Lower leg skin (tissue), 4 donors: ENCODE data around the gene CFC1. TPM values are rescaled to one million over a fixed set of nuclear protein-coding genes. Genes with fewer than 3 reads are reported as not detected.
"Not testable (repeated sequence)": the region's sequence is repeated elsewhere in the genome, so short reads cannot be mapped to it uniquely, and the experiment has no call there.

Source experiments
- DNase-seq, 2 donors: peaks; one replicate each; pipeline ENCODE4 v3.0.0-alpha.2; 2019; ENCODE audit warnings: low spot score in 2 of 2
- H3K4me3 ChIP-seq: fragments of 200-600 bp; sonication (generic); 2 replicates; pipeline ENCODE4 v1.5.1; 2017; ENCODE audit warnings: mild to moderate bottlenecking, low read depth; ENCODE audit not compliant: poor library complexity, severe bottlenecking
- WGBS, 2 donors: methylation state at CpG; one replicate each; pipeline ENCODE4 v1.1.5; 2018; 5-methylcytosine and 5-hydroxymethylcytosine counted together
- intact Hi-C: fragments of 100-400 bp; cut with DNase I; formaldehyde crosslinking; loops from one replicate; pipeline ENCODE4 v1.15.0; 2023; ENCODE audit warnings: low total_unique reads
- total RNA-seq, 4 donors: library from RNA; depleted of rRNA; stranded (reverse); fragments of >200 nt; gene quantifications; one replicate each; pipeline ENCODE4 v1.1.0, GENCODE V29; 2016

The CFC1 gene
- total RNA-seq, 4 donors from 2014 or later = not detected

DNA sequence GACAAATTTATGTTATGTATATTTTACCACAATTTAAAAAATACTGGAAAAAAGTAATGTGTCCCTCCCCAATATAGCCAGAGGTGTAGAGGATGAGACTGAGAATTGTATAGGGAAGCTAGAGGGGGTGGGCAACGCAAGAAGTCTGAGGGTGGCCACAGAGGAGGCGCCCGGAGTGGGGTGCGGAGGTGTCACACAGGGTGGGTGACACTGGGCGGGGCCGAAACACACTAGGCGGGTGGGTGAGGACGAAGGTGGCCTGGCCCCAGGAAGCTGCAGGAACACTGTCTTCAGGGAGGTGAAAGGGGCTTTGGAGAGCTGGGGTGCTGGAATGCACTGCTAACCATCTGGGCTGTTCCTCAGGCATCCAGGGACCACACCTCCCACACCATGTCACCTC lies 42.9 kb downstream of the CFC1 start:
- DNase-seq, H3K4me3 ChIP-seq, intact Hi-C loops: not testable (repeated sequence)
- no CpG with 5 or more reads among the region's 8 CpGs for WGBS, 2 donors

DNA sequence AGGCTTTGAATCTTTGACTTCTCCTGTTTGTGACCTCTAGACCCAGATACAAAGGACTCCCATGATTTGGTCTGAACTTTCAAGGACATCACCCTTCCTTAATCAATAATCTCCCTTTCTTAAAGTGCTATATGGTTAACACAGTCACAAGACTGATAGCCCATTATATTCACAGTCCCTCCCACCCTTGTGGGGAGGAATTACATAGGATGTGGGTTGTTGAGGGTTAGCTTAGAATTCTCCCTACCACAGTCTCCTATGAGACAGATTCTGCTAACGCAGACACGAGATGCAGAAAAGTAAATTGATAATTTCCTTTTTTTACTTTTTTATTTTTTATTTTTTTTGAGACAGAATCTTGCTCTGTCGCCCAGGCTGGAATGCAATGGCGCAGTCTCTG lies 45.2 kb downstream of the CFC1 start:
- intact Hi-C loops, H3K4me3 ChIP-seq, DNase-seq: not testable (repeated sequence)
- no CpG with 5 or more reads among the region's 4 CpGs for WGBS, 2 donors

DNA sequence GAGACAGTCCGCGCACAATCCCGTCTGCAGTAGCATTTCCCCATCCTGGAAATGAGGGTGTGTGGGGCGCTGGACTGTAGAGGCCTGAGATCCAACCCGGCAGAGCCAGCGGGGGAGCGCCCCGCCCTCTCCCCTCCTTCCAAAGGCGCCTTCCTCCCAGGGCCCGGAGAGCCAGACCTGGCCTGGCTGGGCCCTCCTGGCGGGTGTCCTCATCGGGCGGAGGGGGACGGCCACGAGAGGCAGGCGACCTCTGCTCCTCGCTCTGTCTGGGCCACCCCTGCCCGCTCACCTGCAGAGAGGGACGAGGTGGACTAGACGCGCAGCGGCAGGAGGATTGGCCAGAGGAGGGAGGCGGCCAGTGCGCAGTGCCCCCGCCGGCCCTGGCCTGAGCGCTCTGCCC lies 49.9 kb downstream of the CFC1 start:
- no CpG with 5 or more reads among the region's 27 CpGs for WGBS, 2 donors
- not testable (repeated sequence) for DNase-seq

DNA sequence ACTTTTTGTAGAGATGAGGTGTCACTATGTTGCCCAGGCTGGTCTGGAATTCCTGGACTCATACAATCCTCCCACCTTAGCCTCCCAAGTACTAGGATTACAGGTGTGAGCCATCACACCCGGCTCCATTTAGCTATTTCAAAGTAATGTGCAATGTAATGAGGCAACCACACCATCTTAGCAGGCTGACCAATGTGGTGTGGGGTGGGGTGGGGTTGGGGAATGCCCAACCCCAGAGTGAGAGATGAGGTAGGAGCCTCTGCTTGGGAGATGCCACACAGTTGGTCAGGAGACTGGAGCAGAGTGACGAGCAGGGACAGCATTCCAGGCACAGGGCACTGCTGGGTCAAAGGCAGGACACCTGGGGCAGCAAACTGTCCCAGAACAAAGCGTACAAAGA lies 51.0 kb downstream of the CFC1 start:
- no CpG with 5 or more reads among the region's 3 CpGs for WGBS, 2 donors
- intact Hi-C loops, H3K4me3 ChIP-seq, DNase-seq: not testable (repeated sequence)

More for the DNA sequence above, 49.9 kb downstream of the CFC1 start:
- H3K4me3 ChIP-seq, intact Hi-C loops: not testable (repeated sequence)

DNA sequence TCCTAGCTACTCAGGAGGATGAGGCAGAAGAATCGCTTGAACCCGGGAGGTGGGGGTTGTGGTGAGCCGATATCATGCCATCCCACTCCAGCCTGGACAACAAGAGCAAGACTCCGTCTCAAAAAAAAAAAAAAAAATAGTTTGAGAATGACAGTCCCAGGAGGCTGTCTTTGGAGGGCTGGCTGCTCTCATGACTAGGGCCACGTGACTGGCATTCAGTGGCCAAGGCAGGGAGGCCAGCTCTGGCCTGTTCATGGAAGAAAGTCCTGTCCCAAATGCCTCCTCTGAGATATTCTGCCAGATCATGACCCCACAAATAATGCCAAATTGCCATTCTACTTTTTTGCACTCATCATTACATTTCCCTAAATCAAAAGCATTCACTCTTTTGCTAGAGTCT lies 54.4 kb downstream of the CFC1 start:
- intact Hi-C loops, H3K4me3 ChIP-seq, DNase-seq: not testable (repeated sequence)
- no CpG with 5 or more reads among the region's 5 CpGs for WGBS, 2 donors

DNA sequence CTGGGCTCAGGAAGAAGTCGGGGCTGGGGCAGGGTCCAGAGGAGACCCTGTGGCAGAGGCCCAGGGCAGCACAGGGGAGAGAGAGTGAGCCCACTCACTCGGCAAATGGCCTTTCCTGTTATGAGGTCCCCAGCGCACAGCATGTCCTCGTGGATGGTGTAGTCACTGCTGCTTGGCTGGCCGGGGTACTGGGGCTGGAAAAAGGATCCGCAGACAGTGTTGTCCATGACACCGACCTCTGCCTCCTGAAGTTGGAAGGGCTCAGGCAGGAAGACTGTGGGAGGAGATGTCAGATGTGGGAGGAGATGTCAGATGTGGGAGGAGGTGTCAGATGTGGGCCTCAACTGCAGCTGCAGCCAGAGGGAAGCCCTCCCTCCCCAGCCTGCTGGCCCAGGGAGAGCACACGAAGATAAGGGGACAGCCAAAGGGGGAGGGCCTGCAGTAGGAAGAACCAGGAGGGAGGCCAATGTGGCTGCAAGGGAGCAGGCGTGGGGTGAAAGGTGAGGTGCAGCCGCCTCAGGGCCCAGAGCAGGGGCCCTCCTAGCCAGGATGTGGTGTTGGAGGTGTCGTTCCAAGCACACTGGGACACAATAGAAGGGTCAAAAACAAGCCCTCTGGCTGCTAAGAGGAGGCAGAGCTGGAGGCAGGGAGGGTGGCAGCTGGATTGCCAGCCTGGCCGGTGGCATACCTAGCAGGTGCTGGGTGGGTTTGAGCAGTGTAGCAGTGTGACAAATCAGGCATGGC lies 55.4 kb downstream of the CFC1 start:
- H3K4me3 ChIP-seq, intact Hi-C loops, DNase-seq: not testable (repeated sequence)
- WGBS, 2 donors = no CpG with 5 or more reads among the region's 12 CpGs

DNA sequence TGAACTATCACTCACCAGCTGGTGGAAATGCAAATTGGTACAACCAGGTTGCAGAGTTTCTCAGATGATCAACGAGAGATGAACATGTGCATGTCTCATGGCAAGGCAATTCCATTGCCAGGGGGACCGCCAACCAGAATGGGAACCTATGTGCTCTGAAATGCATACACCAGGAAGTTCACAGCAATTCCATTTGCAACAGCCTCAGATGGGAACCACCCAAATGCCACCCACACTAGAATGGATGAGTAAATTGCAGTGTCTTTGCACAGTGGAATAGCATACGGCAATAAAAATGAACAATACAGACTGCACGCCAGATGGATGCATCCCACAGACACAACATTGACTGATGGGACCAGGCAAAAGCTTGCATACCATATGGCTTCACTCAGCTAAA lies 56.6 kb downstream of the CFC1 start:
- H3K4me3 ChIP-seq, DNase-seq, intact Hi-C loops: not testable (repeated sequence)
- no CpG with 5 or more reads among the region's 4 CpGs for WGBS, 2 donors

Other genes with a start within 250 kb of the CFC1 start
- gene PTPN18, start 243.5 kb downstream of the CFC1 start, total RNA-seq = 10 to 100 TPM; 18.7 to 31.1 (median 25.4) TPM
- gene POTEI, start 90.2 kb downstream of the CFC1 start, total RNA-seq = not detected
- not detected for gene CFC1B, start 78.4 kb downstream of the CFC1 start, total RNA-seq
- not detected for gene POTEJ, start 11.9 kb upstream of the CFC1 start, total RNA-seq
- not detected for gene GPR148, start 129.5 kb upstream of the CFC1 start, total RNA-seq
- gene AMER3, start 156.0 kb upstream of the CFC1 start, total RNA-seq = not detected
- 100 to 1,000 TPM; 106 to 220 (median 120) TPM for gene ARHGEF4, start 237.3 kb upstream of the CFC1 start, total RNA-seq